NCI-H1048 (cell line): ENCODE measurements around the gene KCNMB1.

Experiments
- DNase-seq: peaks from one replicate; lab custom pipeline; 2025; lab: John Stamatoyannopoulos, UW

Gene KCNMB1

GRCh38 chr5:170388818-170389549, at the start of gene KCNMB1:
KCNMB1 (minus strand) TSS chr5:170389367; CDS start chr5:170385447, 3,920 bp downstream.
- DNase-seq, result no peak

GRCh38 chr5:170438581-170438980, 49.4 kb upstream of the KCNMB1 start:
- DNase-seq, result no peak

GRCh38 chr5:170437621-170438375, 48.6 kb upstream of the KCNMB1 start:
- DNase-seq, result no peak

- no peak for DNase-seq
Observed at GRCh38 chr5:170436335-170436734, 47.2 kb upstream of the KCNMB1 start.

GRCh38 chr5:170434966-170435605, 45.9 kb upstream of the KCNMB1 start:
- DNase-seq, result no peak

GRCh38 chr5:170432669-170433068, 43.5 kb upstream of the KCNMB1 start:
- no peak for DNase-seq

- no peak for DNase-seq
Observed at GRCh38 chr5:170431571-170431970, 42.4 kb upstream of the KCNMB1 start.

GRCh38 chr5:170430866-170431437, 41.8 kb upstream of the KCNMB1 start:
- no peak for DNase-seq

- DNase-seq, result no peak
Observed at GRCh38 chr5:170430256-170430655, 41.1 kb upstream of the KCNMB1 start.

- no peak for DNase-seq
Observed at GRCh38 chr5:170429014-170429413, 39.8 kb upstream of the KCNMB1 start.

- DNase-seq, result no peak
Observed at GRCh38 chr5:170427672-170428236, 38.6 kb upstream of the KCNMB1 start.

GRCh38 chr5:170426786-170427185, 37.6 kb upstream of the KCNMB1 start:
- no peak for DNase-seq

GRCh38 chr5:170426149-170426767, 37.1 kb upstream of the KCNMB1 start:
- DNase-seq, result no peak

GRCh38 chr5:170425731-170426130, 36.6 kb upstream of the KCNMB1 start:
- no peak for DNase-seq

GRCh38 chr5:170424629-170425028, 35.5 kb upstream of the KCNMB1 start:
- DNase-seq, result no peak

- no peak for DNase-seq
Observed at GRCh38 chr5:170423692-170424091, 34.5 kb upstream of the KCNMB1 start.

GRCh38 chr5:170421826-170422225, 32.7 kb upstream of the KCNMB1 start:
- no peak for DNase-seq

- no peak for DNase-seq
Observed at GRCh38 chr5:170420806-170421412, 31.7 kb upstream of the KCNMB1 start.

GRCh38 chr5:170419643-170420042, 30.5 kb upstream of the KCNMB1 start:
- DNase-seq, result no peak

- no peak for DNase-seq
Observed at GRCh38 chr5:170418736-170419135, 29.6 kb upstream of the KCNMB1 start.

GRCh38 chr5:170416526-170416925, 27.4 kb upstream of the KCNMB1 start:
- DNase-seq, result no peak
